Epithelial cell of esophagus (primary cell): Measurements from ENCODE around the gene PRPF4.
"Not testable (repeated sequence)": the region's sequence is repeated elsewhere in the genome, so short reads cannot be mapped to it uniquely, and the experiment has no call there.

Source experiments
- DNase-seq: peaks from one replicate; pipeline ENCODE4 v3.0.0; 2010; ENCODE audit warnings: low read depth
- H3K4me3 ChIP-seq: 2 replicates; pipeline ENCODE4 v1.5.1; 2011; ENCODE audit warnings: mild to moderate bottlenecking, low read length, control low read depth
- CTCF ChIP-seq: IDR thresholded peaks from 2 replicates; pipeline ENCODE4 v1.5.1; 2011; ENCODE audit warnings: low read depth, mild to moderate bottlenecking, low read length, control low read depth, inconsistent platforms; ENCODE audit not compliant: insufficient read depth; ENCODE audit errors: missing control alignments

The PRPF4 gene

GRCh38 chr9:113290052-113290607, 14.7 kb downstream of the PRPF4 start:
- no peak overlapping the region for H3K4me3 ChIP-seq
- DNase-seq = no peak
- TF ChIP-seq CTCF = no peak

- no peak overlapping the region for H3K4me3 ChIP-seq
- no peak for DNase-seq
- no peak for TF ChIP-seq CTCF
These were observed 17.9 kb downstream of the PRPF4 start for GRCh38 chr9:113293285-113293878.

DNA sequence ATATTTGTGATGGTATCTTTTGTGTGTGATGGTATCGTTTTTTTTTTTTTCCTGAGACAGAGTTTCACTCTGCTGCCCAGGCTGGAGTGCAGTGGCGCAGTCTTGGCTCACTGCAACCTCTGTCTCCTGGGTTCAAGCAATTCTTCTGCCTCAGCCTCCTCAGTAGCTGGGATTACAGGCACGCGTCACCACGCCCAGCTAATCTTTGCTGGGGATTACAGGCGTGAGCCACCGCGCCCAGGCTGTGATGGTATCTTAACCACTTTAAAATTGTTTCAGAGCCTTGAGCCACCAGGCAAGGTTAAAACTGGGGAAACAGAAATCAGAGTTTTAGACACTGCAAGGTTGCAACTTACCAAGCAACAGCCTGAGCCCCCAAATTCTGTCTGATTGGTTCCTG, 20.8 kb downstream of the PRPF4 start:
- DNase-seq, H3K4me3 ChIP-seq: not testable (repeated sequence)

DNA sequence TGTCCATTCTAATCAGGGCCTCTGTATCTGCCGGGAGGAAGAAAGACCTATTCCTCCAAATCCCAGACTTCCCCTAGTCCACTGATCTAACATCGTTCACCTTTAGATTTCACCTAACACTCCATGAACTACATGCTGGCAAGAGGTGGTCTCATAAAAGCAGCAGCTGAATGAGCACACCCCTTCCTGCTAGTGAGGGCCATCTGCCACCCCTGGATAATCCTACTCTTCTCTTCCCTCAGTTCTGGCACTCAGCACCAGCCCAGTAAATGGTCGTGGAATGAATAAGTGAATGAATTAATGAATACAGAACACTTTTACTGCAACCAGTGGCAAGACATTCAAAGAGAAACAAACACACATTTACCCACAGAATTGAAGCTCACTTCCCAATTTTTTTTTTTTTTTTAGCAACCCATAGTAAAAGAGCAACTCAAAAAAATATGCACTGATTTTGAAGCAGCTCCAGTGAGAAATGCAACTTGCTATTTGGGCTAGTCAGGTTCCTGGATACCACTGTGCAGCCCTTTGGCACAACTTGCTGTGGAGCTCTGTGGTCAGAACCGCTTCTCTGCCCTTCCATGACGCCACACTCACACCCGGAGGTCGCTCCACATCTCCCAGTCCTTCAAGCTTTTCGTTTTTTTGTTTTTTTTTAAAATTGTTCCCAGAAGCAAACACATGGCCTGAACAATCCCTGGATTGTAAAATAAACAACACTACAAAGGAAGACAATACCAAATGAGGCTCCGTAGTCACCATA, 21.5 kb downstream of the PRPF4 start:
- no peak for DNase-seq
- H3K4me3 ChIP-seq = no peak overlapping the region
- TF ChIP-seq CTCF = no peak

DNA sequence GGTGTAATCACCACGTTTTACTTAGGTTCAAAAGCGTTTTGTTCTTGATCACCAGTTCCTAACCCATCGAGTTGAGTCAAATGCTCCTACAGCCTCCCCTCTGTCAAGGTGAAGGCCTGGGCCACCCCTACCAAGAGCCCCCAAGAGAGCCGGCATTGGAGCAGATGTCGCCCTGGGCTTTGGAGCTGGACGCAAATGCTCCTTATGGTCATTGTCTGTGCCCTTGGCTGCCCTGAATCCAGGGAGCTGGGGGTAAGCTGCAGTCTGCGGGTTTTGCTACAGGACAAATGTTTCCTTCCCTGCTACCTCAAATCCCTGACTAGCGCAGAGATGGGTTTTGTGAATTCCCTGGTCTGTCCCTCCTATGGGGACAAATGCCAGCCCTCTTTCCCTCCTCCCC, 22.9 kb downstream of the PRPF4 start:
- TF ChIP-seq CTCF = no peak
- no peak overlapping the region for H3K4me3 ChIP-seq
- no peak for DNase-seq

GRCh38 chr9:113298924-113299770, 23.7 kb downstream of the PRPF4 start:
- DNase-seq = no peak
- H3K4me3 ChIP-seq = no peak overlapping the region
- no peak for TF ChIP-seq CTCF

GRCh38 chr9:113299800-113300292, 24.4 kb downstream of the PRPF4 start:
- no peak for TF ChIP-seq CTCF
- DNase-seq = peak; percentile 21
- H3K4me3 ChIP-seq = no peak overlapping the region
